GM21825 (cell line): ENCODE data around the gene BRD9.
"Not testable (repeated sequence)": the region's sequence is repeated elsewhere in the genome, so short reads cannot be mapped to it uniquely, and the experiment has no call there.

ENCODE experiments used
- ATAC-seq: cut with Tn5 transposase; IDR thresholded peaks from one replicate; pipeline ENCODE4 v1.9.1; 2021; ENCODE audit warnings: mild to moderate bottlenecking, moderate library complexity; ENCODE audit not compliant: unreplicated experiment

Gene BRD9

DNA sequence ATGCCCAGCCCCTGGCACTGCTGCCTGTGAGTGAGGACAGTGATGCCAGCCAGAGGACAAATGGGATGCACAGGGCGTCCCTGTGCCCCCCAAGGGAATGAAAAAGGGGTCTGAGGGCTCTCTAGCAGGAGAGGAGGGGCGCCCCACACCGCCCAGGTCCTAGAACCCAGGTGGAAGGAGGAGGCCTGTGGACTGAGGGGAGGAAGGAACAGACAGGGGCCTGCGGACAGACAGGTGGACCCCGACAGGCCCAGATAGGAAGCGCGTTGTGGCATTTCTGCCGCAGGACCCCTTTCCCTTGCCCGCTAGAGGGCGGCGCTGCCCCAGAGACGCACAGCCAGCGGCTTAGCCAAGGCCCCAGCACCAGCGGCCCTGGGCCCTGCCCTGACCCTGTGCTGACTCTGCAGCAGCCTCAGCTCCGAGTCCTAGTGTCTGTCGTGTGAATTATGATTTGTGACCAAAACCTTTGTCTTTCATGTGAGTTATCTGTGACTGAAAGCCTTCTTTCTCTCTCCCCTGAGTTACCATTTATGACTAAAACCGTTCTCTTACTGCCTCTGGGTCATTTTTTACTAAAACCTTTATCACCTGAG is 30.8 kb upstream of the BRD9 start:
- no peak for ATAC-seq

DNA sequence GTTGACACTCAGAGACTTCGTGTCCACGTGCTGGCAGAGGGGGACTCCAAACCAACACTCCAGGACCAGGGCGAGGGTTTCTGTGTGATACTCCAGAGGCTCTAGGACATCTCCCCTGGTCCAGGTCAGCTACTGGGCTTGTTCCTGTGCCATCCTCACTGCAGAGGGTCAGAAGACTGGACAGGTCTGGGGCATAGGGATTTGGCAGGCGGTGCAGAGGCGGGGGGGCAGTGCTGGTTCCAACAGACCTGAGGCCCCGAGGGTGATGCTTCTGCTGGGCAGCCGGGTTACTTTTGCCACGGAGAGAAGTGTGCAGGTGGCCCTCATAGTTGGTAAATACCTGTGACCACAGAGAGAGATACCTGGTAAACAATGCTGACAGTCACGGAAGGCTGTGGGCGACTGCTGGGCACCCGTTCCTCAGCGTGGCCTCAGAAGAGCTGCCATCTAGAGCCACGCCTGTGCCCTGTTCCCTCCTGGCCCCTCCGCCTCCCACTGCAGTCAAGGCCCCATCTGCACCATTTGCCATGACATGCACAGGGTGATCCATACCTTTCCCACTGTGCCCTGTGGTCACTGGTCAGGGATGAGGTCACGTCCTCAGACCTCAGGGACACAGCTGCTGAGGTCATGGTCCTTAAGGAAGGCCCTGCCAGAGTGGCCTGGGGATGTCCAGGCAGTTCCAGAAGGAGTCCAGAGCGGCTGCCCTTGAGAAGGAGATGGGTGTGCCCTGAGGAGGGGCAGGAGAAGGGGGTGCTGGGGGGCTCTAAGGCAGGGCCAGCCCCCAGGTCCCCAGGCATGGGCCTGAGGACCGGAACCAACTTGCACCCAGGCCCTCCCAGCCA is 30.1 kb upstream of the BRD9 start:
- ATAC-seq, result no peak

DNA sequence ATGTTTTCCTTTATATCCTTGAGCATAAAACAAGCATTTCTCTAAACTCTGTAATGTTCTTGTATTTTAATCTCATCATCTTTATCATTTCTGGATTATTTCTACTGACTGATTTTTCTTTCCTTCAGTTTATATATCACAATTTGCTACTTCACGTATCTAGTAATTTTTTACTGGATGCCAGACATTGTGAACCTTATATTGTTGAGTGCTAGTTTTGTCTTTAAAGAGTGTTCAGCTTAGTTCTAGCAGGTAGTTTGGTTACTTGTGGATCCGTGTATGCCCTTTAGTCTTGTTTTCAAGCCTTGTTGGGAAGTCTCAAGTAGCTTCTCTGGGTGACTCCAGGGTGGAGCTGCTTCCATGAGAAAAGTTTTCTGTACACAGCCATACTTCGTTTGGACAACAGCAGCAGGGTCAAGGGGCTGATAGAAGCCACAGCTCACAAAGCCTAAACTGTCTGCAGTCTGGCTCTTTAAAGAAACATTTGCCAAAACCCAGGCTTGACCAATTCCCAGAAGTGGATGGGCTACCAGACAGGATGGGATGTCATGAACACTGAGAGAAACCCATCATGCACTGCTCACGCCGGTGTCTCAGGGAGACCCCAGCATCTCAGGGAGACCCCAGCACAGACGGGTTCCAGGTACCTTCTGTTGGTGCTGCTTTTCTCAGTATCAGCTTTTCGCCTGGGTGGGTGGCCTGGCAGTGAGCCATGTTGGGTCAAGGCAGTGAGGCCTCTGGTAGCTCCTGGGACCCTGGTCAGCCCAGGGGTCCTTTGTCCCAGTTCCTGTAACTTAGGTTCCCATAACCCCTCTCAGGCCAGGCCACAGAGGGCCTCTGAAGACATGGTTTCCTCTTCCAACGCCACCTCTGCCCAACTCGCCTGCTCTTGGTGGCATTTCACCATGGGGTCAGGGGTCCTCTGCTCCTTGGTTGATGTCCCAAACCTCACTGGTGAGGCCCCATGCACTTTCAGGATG is 29.1 kb upstream of the BRD9 start:
- ATAC-seq, result no peak

DNA sequence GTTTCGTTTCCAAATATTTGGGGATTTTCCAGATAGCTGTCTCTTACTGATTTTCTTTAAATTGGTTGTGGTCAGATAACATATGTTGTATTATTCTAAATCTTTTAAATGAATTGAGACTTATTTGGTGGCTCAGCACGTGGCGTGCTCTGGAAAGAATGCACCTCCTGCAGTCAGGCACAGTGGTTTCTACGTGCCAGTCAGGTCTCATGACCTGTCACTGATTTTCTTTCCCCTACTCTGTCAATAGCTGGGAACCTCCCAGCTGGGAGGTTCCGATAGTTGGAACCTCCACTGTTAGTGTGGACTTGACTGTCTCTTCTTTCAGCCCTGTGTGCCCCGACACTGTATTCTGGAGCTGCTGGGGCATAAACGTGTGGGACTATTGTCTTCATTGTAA is 27.7 kb upstream of the BRD9 start:
- no peak for ATAC-seq

DNA sequence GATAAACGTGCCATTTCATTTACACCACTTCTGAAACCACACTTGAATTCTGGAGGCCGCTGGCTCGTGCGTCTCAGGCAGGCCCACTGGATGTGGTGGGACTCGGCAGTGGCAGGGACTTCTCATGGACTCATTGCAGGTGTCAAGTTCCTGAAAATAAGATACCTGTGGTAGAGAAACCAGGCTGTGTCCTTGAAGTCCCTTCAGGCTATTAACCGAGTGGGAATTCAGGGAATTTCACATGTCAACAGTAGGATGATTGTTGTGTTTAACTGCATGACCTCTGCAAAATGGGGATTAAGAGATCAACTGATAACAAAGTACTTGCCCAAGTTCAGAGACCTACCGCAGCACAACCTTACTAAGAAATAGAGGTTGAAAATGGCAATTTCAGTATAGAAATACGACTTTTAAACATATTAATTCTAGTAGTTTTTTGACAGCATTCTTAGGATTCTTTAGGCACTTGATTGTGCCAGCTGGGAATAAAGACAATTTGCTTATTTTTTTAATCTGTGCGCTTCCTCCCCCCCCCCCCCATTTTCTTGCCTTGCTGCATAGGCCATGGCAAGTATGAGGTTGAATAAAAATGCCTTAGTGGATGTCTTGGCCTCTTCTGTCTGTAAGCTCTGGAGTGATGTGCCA is 26.9 kb upstream of the BRD9 start:
- no peak for ATAC-seq

DNA sequence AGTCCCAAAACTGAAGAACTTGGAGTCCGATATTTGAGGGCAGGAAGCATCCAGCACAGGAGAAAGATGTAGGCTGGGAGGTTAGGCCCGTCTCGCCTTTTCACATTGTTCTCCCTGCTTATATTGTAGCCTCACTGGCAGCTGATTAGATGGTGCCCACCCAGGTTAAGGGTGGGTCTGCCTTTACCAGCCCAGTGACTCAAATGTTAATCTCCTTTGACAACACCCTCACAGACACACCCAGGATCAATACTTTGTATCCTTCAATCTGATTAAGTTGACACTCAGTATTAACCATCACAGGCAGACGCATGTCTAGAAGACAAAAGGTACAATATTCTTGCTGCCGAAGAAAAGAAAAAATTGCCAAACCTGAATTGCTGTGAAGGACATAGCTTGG is 26.1 kb upstream of the BRD9 start:
- not testable (repeated sequence) for ATAC-seq

DNA sequence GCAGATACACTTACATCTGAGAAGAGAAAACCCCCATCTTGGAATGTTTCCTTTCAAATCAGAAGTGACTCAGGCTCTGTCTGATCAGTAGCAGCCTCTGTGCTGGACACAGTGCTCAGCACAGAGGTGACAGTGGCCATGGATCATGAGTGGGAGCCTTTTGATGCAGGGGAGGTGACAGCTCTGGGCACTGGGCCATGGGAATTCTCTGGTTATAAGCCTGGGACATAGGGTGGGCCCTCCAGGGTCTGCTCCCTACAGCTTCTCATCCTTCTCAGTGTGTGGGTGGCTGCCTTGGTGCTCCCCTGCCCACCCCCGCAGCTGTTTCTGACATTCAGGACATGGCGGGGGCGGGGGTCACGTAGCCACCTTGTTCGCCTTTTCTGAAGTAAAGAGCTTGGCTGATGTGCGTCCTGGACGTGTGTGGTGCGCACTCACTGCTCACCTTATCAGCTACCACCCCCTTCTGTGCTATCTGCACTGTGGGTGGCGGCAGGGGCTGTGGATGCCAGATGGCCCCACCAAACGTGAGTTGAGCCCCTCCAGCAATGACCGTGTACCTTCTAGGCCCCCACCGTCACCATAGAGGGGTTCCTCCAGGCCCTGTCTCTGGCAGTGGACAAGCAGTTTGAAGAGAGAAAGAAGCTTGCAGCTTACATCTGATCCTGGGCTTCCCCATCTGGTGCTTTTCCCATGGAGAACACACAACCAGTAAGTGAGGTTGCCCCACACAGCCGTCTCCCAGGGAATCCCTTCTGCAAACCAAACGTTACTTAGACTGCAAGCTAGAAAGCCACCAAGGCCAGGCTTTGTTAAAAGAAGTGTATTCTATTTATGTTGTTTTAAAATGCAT is 24.1 kb upstream of the BRD9 start:
- ATAC-seq, result no peak

DNA sequence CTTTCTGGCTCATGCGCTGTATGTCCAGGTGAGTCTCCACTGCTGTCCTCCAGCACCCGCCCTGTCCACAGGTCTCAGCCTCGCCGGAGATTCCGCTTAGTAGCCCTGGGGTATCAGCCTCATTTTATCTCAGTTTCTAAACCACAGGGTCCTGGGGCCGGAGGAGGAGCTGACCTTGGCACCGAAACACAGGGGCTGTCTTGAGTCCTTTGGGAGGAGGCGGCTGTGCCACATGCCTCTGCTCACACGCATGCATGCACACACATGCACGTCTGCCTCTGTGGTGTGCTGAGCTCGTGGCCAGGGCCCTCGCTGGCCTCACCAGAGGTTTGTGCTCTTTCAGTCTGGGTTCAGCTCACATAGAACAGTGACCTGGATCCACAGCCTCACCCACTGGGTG is 23.3 kb upstream of the BRD9 start:
- no peak for ATAC-seq

DNA sequence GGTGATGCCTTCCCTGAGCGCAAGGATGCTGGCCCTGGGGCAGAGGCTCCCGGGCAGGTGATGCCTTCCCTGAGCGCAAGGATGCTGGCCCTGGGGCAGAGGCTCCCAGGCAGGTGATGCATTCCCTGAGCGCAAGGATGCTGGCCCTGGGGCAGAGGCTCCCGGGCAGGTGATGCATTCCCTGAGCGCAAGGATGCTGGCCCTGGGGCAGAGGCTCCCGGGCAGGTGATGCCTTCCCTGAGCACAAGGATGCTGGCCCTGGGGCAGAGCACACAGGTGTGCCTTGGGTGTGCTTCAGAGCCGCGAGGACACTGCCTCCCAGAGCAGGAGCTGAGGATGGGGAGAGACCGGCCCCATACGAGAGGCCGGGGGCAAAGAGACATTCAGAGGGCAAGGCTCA is 22.7 kb upstream of the BRD9 start:
- not testable (repeated sequence) for ATAC-seq

DNA sequence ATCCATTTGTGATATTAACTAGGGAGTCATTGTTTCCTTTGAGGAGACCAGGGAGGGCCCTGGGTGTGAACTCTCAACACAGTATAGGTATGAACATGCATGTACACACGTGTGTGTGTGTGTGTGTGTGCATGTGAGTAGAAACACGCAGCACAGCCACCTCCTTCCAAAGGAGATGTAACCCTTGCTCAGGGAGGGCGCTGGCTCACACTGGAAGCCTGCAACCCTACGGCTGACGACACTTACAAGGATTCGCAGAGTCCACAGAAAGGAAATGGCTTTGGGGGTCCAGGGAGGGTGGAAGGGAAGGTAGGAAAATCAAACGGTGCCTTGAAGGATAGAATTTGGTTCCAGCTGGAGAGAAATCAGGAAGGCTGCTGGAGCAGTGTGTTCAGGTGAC is 22.0 kb upstream of the BRD9 start:
- ATAC-seq, result no peak

DNA sequence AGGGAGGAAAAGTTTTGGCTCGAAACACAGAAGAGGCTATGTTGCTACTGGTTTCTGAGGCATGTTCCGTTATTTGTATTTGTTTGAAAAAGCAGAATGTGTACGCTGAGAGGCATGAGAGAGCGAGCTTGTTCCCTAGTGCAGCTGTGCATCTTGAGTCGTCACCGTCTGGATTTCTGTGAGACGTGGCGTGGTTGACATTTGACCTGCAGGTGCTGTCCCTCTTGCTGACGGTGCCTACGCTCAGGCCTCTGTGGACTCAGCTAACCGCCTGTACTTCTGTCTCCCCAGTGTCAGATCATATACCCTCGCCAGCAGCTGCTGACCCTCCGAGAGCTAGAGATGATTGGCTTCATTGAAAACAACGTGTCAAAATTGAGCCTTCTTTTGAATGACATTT is 21.6 kb upstream of the BRD9 start:
- no peak for ATAC-seq

DNA sequence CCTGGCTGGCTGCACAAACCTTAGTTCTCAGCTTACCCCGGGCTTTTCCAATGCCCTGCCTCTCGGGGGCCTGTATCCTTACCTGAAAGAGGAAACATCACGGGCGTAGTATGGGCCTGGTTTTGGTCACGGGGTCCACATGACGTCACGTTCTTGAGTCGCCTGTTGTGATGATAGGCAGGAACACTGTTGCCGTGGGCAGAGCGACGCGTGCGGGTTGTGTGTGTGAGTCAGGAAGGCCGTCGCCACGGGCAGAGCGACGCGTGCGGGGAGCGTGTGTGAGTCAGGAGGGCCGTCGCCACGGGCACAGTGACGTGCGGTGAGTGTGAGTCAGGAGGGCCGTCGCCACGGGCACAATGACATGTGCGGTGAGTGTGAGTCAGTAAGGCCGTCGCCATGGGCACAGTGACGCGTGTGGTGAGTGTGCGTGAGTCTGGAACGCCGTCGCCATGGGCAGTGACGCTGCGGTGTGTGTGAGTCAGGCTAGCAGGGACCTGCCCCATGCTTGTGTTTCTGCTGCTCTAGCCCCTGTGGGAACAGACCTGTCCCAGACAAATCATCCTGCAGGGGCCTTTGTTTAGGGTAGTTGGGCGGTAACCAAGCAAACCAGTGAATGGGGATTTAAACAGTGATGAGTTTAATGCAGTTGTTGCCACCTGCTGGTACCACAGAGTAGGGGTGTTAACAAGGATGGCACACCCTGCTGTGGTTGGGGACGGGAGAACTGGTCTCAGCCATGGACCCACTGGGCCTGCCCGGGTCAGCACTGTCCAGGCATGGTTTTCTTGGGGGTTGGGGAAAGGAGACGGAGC is 19.9 kb upstream of the BRD9 start:
- no peak for ATAC-seq

DNA sequence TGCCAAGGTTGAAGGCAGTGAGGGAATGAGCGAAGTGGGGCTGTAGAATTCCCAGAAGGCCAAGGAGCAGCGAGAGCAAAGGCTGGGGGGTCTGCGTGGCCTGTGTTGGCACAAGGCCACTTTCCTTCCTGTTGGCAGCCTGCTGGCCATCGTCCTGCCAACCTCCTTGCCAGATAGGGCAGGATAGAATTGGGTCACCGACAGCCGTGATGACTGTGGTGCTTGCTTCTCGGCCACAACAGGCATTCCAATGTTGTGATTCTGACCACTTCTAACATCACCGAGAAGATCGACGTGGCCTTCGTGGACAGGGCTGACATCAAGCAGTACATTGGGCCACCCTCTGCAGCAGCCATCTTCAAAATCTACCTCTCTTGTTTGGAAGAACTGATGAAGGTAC is 19.0 kb upstream of the BRD9 start:
- ATAC-seq, result no peak

DNA sequence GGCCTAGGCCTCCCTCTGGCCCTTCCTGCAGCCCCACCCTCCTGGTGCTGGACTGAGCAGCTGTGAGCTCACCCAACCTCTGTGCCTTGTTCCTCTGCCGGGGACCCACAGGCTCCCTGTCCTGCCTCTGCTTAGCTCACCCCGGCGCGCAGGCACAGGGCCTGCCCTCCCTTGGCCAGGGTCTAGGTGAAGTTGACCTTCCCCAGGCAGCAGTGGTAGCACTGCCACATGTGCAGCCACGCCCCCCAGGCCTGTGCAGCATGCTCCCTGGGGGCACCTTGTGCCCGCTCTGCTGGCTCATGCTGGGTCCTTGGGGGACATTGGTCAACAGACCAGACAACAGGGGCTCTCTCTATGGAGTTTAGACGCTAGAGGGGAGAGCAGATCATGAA is 18.2 kb upstream of the BRD9 start:
- ATAC-seq, result no peak

DNA sequence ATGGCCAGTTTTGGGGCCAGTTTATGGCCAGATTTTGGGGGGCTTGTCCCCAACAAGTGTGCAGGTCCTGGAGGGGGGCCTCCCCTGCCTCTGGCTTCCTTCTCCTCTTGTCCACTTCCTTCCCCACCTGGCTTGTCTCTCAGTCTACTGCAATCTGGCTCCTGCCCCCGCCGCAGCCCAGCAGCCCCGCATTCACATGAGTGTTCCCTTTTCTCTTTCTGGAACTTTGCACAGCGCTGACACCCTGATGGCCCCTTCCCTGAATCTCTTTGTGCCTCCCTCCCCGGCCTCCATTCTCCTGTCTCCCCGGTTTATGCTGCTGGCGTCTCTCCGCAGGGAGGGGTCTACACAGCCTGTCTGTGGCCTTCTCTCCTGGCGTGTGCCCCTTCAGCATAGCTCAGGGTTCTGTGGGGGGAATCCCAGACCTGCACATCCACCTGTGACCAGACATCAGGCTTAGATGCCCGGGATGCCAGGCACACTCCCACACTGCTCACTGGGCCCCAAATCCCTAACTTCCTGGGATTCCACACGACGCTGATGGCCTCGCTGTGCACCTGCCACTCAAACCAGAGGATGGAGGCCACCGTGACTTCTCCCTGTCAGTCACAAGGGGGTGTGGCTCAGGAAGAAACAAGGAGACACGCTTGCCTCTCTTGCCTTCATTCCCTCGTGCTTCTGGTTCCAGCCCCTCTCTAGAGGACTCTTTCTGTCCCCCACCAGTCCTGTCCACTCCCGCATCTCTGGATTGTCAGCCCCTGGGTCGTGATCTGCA is 17.6 kb upstream of the BRD9 start:
- ATAC-seq, result no peak

DNA sequence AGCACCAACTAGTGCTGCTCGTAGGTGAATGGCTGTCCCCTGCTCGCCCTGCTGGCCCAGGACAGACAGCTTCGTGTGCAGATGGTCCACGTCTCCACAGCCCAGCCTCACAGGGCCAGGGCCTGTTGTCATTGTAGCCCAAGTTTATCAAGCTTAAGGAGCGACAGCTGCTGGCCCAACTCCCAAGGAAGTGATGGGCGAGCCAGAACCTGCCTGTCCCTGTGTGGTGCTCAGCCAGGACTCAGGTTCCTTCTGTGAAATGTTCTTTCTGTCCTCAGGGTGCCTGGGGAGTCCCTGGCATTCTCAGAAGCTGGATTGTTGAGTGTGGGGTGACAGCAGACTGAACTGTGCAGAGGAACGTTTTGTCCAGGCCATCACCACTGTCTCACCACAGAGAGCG is 16.5 kb upstream of the BRD9 start:
- no peak for ATAC-seq

DNA sequence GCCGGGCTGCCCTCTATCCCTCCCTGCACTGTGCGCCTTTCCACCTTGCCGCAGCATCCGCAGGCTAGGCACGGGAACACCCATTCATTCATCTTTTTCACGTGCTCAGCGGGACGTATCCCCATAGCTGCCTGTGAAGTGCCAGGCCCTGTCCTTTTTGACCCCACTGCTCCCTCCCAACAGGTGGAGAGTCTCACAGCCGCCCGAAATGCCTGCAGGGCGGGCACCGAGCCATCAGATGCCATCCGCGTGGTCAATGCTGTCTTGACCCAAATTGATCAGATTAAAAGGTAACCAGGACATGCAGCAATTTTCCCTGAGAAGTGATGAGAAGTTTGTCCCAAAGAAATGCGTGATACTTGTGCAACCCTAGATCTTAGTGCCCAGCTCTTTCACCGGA is 15.6 kb upstream of the BRD9 start:
- ATAC-seq, result no peak

DNA sequence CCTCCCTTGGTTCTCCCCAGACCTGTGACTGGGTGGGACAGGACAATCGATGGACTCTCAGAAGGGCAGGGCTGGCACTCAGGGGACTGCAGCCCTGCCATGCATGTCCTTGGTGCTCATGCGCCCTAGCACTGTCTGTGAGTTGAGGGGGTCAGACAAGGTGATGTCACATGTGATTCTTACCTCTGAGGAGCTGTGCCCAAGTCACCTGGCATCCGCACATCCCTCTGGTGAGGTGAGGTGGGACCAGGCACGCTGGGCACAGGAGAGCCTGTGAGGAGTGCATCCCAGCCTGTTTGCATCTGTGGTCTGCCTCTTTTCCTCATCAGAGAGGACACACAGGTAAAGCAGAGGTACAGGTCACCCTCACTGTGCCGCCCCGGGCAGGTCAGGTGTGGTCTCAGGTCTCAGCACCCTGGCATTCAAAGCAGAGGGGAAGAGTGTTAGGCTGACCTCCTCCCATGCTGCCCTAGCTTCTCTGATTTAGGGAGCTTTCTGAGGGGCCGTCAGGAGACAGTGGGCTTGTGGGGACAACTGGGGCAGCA is 14.8 kb upstream of the BRD9 start:
- no peak for ATAC-seq
